GM20431 (cell line): ENCODE data around the gene B3GAT3.
"Not testable (repeated sequence)": the region's sequence is repeated elsewhere in the genome, so short reads cannot be mapped to it uniquely, and the experiment has no call there.

Experiments
- in situ Hi-C: fragments of 300-500 bp; cut with MseI, MboI; formaldehyde crosslinking; loops from one replicate; pipeline ENCODE4 v1.15.0; 2020; ENCODE audit warnings: low sequenced_read_pairs; ENCODE audit not compliant: unreplicated experiment

The B3GAT3 gene

DNA sequence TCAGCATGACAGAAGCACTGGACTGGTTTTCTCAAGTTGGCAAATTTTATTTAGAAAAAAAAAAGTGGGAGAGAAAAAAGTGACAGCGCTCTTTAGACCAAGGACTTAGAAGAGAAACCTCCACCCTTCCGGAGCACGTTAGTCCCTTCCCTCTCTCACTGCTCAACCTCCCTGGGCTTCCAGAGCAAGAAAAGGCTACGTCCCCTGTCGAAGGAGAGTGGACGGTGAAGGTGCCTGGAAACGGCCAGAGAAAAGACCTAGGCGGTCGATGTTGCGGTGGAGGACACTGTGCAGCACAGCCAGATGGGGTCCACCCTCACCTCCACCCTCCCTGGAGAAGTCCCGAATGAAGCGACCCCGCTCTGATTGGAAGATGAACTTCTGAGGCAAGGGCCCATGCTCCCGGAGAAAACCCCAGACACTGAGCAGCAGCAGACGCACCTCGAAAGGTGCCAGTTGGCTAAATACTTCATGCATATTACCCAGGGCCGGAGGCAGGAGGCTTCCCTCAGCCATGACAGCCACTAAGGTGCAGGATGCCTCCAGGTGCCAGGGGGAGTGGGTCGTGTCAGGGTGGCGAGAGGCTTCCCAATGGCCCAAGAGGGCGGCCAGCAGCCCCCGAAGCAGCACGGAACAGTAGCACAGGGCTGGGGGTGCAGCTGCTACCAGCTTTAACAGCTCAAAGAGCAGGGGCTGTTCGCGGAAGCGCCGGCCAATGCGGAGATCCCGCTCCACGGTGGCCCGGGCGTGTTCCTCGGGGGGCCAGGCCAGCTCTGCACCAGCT lies 25.2 kb upstream of the B3GAT3 start:
- in situ Hi-C loops: no loop called here

DNA sequence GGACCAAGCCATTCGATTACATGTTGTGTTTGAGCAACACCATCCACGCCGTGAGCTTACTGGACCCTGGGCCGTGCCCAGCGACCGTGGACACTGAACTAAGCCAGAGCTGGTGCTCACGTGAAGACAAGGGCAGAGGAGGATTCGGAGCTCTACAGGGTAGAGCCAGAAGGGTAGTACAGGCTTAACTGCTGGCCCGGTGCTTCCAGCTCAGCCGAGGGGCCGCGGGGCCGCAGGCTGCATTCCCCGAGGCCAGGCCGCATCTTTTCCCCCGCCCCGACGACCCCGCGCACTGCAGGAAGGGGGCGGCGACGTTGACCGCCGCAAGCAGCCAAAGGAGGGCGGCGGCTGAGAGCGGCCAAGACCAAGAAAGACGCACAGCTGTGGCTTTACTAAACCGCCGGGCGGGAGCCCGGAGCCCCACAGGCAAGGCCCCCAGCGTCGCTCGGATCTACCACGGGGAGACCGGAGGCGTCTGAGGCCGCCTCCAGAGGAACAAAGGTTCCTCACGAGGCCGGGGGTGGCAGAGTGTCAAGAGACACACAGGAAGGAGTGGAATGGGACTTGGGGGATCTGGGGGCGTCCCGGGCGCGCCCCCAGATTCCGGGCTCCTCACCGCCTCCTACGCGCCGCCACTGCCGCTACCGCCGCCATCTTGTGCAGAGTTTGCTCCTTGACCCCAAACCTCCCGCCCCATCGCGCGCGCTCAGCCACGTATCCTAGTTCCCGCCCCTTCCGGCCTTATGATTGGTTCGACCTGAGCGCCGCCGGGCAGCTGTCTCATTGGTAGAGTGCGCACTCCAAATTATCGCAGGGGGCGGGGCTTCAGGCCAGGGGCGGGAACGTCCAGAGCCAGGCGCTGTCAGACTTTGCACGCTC lies 24.4 kb upstream of the B3GAT3 start, which contains the start of gene GANAB:
TSS of gene GANAB (minus strand) at position 668 of the 879 bp plus-strand sequence. CDS start at position 654, 14 bp downstream.
- in situ Hi-C loops: no loop called here

DNA sequence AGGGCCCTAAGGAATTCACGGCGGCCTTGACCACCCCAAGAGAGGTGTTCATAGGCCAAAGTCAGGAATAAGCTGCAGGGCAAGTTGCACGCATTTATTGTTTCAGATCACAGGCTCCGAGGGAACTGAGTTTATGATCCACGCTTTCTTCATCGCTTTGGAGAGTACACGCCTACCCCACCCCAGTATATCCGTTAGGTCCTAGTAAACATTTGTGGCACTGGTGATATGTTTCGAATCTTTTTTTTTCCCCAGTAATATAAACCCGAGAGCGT lies 23.8 kb upstream of the B3GAT3 start:
- in situ Hi-C loops: no loop called here

DNA sequence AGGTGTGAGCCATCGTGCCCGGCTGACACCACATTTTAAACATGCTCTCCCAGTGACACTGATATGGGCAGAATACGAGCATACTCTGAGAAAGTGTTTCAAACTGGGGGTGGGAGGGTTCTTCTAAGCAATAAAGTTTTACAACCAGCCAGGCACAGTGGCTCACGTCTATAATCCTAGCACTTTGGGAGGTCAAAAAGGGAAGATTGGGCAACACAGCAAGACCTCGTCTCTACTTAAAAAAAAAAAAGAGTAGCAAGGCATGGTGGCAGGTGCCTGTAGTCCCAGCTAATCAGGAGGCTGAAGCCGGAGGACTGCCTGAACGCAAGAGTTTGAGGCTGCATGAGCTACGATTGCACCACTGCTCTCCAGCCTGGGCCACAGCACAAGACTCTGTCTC lies 22.4 kb upstream of the B3GAT3 start:
- in situ Hi-C loops: no loop called here

DNA sequence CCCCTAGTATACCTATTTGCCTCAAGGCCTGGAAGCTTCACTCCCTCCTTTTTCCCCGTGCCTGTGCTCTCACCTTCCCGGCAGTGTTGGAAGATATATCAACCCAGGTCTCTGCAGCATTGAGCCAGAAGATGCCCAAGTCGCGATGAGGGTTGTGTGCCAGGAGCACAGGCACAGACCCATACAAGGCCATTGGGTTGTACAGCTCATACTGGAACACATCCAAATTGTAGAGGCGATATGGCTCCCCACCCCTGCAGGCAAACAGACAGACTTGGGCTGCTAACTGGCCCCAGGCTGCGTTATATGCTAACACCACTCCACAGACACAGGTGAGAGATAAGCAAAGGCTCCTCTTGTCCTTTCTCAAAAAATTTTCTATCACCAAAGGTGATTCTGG lies 10.7 kb upstream of the B3GAT3 start:
- in situ Hi-C loops: no loop called here

DNA sequence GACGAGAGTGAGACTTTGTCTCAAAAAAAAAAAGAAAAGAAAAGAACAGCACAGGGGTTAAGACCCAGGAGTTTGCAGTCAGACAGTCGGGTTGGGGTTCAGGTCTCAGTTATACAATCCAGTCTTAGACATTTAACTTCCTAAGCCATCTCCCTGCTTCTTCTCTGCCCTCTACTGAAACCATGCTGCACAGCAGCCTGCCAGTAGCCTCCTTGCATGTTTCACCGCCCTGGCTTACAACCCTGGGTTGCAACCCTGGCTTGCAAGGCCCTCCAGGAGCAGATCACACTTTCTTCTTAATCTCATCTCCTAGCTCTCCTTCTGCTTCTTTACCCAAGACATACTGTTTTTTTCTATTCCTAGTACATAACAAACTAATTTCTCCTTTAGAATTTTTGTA lies 5.9 kb upstream of the B3GAT3 start:
- in situ Hi-C loops: no loop called here

DNA sequence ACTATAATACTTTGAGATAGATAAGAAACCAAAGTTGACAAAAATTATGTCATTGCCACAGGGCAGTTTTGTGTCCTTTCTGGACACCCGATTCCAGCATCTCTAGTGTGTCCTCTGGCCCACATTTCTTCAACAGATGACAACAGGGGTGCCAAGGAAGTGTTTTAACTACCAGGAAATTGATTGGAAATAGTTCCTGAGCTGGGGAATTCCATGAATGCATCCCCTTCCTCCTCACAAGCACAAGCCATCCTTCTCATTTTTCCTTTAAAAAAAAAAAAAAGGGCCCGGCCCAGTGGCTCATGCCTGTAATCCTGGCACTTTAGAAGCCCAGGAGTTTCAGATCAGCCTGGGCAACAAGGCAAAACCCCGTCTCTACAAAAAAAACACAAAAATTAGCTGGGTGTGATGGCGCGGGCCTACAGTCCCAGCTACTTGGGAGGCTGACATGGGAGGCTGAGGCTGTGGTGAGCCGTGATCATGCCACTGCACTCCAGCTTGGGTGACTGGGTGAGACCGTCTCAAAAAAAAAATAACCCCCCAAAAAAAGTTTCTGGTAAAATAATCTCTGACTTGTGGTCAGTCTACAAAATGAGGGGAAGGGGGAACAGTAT lies 797 bp upstream of the B3GAT3 start:
- in situ Hi-C loops: no loop called here

DNA sequence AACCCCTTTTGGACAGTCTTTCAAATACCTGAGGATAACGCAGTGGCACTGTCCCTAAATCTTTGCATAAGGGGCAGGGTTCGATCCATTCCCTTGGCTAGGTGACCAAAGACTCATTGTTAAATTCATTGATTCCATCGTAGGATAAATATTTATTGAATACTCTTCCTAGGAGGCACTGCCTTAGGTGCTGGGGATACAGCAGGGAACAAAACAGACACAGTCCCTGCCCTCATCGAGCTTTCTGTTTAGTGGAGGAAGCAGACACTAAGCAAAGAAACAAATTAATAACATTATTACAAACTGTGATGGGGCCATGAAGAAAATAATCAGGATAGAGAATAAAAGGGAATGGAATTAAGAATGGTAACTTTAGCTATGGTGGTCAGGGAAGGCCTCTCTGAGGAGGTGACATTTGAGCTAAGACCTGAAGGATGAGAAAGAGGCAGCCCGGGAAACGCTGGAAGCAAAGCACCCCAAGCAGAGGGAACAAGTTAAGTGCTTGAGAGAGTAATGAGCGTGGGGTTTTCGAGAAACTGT lies 689 bp downstream of the B3GAT3 start:
- in situ Hi-C loops: no loop called here

DNA sequence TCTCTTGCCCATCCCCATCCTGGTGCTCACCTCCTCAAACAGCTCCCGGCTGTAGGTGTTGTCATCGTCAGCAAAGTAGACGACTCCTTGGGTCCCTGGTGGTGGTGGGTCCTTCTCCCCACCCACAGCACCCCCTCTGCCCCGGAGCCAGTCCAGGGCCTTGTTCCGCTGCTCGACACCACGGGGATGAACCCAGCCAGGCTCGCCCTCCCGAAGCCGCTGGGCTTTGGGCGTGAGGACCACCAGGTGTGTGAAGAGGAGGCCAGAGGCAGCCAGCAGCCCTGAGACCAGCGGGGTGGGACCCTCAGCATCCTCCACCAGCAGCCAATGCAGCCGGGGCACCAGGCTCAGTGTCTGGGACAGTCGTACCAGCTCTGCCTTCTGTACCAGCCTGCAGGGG lies 4.8 kb downstream of the B3GAT3 start:
- in situ Hi-C loops: not testable (repeated sequence)

DNA sequence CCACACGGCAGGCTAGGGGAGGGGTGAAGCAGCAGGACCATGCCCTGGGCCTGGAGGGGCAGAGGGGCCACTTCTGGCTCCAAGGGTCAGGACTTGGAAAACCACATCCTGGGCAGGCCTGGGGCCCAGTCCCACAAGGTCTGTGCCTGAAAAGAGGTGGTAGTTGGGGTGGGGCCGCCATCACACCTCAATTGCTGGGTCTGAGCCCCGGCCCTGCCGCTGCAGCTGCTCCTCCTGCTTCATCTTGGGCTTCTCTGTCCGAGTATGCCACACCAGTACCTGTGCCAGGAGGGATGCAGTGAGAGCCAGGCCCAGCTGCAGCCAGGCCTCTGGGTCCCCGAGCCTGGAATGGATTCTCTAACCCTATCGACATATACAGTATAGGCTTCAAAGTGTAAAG lies 6.3 kb downstream of the B3GAT3 start:
- in situ Hi-C loops: no loop called here

DNA sequence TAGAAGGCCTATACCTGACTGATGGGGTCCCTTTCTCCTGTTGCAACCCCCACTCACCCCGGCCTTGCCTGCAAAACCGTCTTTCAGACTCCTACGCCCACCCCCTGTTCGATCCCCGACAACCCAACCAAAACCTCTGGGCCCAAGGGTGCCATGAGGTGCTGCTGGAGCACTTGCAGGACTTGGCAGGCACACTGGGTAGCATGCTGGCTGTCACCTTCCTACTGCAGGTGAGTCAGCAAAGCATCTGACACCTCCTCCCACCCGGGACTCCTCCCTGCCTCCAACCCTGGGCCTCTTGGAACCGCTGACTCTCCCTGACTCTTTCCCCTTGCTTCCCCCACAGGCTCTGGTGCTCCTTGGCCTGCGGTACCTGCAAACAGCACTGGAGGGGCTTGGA lies 7.5 kb downstream of the B3GAT3 start:
- in situ Hi-C loops: no loop called here

DNA sequence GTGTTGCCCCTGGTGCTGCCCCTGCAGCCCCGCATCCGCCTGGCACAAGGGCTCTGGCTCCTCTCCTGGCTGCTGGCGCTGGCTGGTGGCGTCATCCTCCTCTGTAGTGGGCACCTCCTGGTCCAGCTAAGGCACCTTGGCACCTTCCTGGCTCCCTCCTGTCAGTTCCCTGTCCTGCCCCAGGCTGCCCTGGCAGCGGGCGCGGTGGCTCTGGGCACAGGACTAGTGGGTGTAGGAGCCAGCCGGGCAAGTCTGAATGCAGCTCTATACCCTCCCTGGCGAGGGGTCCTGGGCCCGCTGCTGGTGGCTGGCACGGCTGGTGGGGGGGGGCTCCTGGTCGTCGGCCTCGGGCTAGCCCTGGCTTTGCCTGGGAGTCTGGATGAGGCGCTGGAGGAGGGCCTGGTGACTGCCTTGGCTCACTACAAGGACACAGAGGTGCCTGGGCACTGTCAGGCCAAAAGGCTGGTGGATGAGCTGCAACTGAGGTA lies 8.5 kb downstream of the B3GAT3 start:
- in situ Hi-C loops: no loop called here

DNA sequence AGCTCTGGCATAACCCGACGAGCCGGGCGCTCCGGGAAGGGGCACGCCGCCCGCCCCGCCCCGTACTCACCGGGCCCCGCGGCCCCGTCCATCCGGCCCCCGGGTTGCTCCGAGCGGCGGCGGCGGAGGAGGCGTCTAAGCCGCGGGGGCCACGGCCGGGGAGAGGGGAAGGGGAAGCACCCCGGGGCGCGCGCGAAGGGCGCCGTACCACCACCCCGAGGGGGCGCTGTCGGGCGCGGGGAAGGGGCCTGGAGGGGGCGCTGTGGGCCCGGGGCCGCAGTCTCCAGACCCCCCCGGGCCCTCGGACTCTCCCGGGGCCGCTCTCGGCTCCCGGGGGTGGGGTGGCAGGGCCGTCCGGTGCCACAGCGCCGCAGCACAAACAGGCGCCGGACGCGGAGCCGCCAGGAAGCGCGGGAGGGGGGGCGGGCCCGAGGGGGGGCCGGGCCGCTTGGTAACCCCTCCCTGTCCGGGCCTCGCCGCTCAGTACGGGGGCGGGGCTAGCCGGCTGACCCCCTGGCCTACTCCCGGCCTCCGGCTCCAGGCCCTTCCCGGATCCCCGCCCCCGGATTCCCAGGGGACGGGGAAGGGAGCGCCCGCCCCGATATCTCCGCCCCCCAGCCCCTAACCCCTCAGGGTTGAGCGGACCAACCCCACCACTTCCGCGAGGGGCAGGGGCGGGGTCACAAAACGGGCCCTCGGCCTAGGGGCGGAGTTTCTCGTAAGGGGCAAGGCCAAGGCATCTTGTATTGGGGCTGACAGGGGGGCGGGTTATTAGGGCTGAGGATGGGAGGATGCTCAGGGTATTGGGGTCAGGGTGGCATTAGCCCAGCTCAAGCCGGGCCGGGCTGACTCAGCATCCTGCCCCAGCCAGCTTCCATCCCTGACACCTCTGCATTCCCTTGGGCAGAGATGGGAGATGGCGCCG lies 9.2 kb downstream of the B3GAT3 start, which contains the start of the genes EML3 and ROM1:
TSS of gene EML3 (minus strand) at position 410 of the 925 bp plus-strand sequence. CDS start at position 92, 318 bp downstream.
TSS of gene ROM1 (plus strand) at position 892 of the 925 bp plus-strand sequence. CDS start at position 917, 25 bp downstream.
- in situ Hi-C loops: no loop called here

DNA sequence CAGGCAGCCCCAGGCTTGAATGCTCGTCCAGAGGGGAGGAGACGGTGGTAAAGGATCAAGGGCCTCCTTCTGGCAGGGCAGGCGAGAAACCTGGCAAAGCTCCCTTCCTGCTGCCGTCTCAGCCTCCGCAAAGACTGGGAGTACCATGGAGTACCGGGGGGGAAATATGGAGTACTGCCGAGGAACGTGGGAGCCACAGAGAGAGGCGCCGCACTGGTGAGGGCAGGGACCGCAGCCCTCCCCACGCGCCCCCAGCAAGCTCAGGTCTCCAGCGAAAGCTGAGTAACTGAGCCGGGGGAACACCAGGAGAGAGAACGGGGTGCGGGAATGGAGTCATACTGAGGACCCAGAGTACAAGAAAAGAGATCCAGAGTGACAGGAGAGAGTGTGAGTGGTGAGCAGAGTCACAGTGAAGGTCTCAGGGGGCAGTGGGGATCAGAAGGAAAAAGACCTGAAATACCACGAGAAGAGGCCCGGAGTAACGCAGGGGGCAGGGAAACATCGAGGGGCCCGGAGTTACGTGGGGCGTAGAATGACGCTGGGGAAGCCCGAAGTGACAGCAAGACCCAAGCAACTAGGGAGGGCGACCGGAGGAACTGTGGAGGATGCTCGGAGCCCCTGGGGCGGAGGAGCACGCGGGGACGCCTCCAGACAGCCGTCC lies 10.0 kb downstream of the B3GAT3 start:
- in situ Hi-C loops: no loop called here

DNA sequence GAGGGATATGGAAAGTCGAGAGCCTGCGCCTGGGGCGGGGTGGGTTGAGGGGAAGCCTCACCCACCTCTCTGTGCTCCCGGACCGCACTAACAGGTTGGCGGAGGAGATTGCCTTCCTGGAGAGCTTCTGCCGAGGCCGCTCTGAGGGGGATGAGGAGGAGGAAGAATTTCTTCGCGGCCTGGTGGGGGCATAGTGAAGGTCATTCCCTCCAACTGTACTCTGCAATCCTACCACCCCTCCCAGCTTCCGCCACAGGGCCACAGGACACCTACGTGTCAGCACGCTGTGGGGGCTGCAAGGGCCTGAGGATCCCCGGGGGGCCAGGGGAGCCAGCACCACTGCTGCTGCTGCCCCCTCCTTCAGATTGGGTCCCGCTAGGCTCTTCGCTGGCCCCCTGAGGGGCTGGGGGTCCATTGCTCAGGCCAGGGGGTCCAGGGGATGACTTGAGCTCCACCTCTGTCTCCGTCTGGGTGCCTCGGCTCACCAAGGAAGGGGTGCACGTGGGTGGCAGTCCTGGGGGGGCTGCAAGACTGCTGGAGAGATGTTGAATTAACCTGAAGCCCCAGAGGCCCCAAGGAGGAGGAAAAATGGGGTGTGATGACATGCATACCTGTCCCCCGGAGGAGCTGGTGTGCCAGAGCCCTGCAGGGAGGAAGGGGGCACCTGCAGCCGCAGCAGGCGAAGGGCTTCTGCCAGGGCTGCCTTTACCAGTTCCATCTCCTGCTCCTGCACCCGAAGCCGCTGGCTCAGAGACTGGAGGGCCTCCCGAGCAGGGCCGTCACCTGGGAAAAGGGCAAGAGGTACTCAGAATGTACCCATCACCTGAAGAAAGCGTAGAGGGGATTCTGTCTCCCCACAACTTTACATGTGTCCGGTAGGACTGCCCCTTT lies 10.7 kb downstream of the B3GAT3 start:
- in situ Hi-C loops: no loop called here

DNA sequence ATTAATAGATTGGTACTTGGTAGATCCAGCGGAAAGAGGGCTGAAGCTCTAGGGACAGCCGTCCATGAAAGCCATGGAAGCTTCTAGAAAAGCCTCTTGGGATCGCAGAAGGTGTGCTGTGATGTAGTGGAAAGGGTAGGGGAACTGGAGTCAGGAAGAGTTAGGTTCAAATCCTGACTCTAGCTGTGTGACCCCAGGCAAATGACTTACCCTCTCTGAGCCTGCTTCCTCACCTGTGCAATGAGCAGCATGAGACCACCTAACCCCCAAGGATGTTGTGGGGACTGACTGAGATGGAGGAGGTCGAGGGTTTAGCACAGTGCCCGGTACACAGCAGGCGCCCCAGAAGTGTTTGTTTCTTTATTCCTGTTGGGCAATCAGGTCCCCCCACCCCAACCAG lies 11.4 kb downstream of the B3GAT3 start:
- in situ Hi-C loops: no loop called here

DNA sequence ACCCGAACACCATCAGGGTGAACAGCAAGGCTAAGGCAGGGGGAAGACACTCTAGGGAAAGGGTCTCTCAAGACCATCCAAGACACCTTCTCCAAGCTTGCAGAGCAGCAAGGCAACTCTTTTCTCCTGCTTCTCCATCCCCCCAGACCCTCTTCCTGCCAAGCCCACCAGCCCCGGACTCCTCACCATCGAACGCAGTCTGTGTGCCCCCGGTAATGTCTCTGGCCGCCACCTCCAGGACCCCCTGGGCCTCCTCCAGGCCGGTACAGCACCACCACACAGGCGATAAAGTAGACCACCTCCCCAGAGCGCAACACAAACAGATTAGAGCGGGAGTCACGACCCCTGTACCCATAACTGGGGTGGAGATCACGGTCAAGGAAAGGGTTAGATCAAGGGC lies 13.0 kb downstream of the B3GAT3 start:
- in situ Hi-C loops: no loop called here

DNA sequence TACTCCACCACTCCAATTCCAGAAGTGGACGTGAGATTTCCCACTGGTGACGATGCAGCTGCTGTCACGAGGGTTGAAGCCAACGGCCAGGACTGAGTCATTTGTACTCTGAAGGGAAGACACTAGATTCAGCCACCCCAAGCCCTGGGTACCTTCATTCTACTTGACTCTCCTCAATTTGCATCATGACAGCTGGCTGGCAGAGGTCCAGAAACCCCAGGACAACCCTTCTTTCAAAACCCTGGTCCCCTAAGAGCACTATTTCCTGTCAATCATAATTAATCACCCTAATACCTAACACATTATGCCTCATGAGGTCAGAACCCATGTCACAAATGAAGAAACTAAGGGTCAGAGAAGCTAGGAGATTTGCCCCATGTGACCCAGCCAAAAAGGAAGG lies 14.1 kb downstream of the B3GAT3 start:
- in situ Hi-C loops: no loop called here
